GM19023 (cell line): ENCODE results near the gene RCC2.
"Not testable (repeated sequence)": the region's sequence is repeated elsewhere in the genome, so short reads cannot be mapped to it uniquely, and the experiment has no call there.

Experiments
- ATAC-seq: cut with Tn5 transposase; IDR thresholded peaks from one replicate; pipeline ENCODE4 v1.9.1; 2021; ENCODE audit warnings: mild to moderate bottlenecking, moderate library complexity; ENCODE audit not compliant: unreplicated experiment

The RCC2 gene

DNA sequence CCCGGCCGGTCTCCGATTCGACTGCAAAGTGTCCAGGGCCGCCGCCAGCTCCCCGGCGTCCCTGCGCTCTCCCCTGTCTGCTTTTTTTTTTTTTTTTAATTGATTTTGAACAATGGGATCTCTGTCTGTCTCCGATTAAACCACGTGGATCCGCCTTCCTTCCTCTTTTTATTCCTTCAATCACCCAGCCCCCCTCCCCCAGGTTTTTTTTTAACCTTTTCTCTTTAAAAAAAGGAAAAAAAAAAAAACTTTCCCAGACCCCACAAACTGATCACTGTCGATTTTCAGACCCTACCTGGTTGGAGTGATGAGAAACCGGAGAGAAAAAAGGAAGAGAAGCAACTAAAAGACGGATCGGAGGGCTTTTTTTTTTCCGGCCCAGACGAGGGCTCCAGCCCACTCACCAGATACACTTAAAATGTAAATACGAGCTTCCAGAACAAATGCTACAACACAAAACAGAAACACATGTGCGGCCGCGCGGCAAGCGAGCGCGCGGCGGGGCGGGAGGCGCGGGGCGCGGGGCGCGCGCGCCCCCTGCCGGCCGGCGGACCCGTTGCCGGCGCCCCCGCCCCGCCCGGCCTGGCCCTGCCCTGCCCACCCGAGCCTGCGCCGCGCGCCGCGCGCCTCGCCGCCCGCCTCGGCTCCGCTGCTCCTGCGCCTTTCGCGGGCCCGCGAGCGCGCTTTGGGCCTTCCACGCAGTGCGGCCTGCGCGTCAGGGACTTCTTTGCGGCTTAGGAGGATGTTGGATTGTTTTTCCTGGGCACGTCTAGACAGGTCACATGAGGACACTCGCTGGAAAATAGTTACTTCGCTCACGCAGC is at the start of gene RCC2:
RCC2 (minus strand) TSS at position 428 of the 824 bp plus-strand sequence. CDS start 1,163 bp downstream, outside the sequence.
- ATAC-seq = peak; percentile 44

GRCh38 chr1:17486242-17486641 is 46.8 kb upstream of the RCC2 start:
- no peak for ATAC-seq

DNA sequence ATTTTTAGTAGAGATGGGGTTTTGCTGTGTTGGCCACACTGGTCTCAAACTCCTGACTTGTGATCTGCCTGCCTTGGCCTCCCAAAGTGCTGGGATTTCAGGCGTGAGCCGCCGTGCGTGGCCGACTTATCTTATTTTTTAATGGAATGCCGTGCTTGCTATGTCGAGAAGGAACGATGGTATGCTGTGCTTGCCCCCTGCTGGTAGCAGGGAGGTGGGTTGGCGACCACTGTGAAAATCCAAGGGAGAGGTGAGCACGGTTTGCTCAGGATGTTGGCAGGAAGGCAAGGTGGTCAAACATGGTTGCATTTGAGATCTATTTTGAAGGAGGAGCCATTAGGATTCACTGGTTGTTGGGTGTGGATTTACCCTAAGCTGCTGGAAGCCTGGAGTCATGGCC is 45.8 kb upstream of the RCC2 start:
- no peak for ATAC-seq

GRCh38 chr1:17481981-17482380 is 42.5 kb upstream of the RCC2 start:
- ATAC-seq = not testable (repeated sequence)

DNA sequence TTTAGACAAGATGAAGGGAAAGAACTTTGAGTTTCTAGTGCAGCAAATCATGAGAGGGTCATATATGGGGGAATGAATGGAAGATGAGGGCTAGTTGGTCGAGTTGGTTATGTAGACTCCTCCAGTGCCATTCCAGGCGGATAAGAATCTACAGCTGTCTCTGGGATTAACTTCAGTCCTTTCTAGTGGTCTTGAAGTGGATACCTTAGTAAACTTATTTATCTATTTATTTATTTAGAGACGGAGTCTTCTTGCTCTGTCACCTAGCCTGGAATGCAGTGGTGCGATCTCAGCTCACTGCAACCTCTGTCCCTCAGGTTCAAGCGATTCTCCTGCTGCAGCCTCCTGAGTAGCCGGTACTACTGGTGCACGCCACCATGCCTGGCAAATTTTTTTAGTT is 41.4 kb upstream of the RCC2 start:
- ATAC-seq = no peak

DNA sequence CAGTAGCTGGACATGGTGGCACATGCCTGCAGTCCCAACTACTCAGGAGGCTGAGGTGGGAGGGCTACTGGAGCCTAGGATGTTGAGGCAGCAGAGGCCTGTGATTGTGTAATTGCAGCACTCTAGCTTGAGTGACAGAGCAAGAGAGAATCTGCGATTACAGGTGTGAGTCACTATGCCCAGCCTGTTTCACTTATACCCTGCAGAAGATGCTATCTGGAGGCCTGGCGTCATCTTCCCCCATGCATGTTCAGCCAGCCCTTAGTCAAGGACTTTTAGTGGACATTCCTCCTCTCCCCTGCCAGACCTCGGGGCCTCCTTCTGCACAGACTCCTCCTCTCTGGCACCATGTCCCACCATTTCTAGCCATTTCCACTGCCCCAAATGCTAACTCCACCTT is 36.3 kb upstream of the RCC2 start:
- ATAC-seq = no peak

GRCh38 chr1:17474836-17475555 is 35.5 kb upstream of the RCC2 start:
- ATAC-seq = not testable (repeated sequence)

GRCh38 chr1:17472814-17473213 is 33.3 kb upstream of the RCC2 start:
- ATAC-seq = no peak

DNA sequence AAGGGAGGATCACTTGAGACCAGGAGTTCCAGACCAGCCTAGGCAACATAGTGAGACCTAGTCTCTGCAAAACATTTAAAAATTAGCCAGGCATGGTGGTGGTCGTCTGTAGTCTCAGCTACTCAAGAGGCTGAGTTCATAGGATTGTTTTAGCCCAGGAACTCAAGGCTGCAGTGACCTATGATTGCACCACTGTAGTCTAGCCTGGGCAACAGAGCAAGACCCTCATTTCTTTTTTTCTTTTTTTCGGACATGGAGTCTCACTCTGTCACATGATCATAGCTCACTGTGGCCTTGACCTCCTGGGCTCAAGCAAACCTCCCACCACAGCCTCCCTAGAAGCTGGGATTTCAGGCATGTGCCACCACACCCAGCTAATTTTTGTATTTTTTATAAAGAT is 31.9 kb upstream of the RCC2 start:
- ATAC-seq = no peak

DNA sequence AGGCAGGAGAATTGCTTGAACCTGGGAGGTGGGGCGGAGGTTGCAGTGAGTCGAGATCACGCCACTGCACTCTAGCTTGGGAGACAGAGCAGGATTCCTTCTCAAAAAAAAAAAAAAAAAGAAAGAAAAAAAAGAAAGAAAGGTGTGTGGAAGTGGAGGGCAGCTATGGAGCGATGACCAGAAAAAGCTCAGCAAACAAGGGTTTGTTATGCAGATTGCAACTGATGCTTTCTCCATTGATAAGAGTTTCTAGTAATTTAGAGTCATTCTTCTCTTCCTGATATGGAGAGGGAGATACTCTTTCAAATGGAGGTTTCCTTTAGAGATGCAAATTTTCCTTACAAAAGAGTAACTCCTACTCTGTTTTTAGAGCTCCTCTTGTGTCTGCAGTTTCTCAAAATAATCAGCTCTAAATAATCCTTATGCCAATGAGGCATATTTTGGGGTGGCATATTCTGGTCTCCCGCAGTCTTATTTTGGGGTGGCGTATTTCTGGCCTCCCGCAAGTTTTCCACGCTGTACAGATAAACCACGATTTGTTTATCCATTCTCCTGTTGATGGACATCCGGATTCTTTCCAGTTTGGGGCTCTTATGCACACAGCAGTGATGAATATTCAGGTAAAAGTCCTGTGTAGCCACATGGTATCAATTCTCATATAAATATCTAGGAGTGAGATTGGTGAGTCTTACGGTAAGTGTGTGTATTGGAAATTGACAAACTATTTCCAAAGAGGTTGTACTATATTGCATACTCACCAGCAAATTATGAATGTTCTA is 30.7 kb upstream of the RCC2 start:
- no peak for ATAC-seq

DNA sequence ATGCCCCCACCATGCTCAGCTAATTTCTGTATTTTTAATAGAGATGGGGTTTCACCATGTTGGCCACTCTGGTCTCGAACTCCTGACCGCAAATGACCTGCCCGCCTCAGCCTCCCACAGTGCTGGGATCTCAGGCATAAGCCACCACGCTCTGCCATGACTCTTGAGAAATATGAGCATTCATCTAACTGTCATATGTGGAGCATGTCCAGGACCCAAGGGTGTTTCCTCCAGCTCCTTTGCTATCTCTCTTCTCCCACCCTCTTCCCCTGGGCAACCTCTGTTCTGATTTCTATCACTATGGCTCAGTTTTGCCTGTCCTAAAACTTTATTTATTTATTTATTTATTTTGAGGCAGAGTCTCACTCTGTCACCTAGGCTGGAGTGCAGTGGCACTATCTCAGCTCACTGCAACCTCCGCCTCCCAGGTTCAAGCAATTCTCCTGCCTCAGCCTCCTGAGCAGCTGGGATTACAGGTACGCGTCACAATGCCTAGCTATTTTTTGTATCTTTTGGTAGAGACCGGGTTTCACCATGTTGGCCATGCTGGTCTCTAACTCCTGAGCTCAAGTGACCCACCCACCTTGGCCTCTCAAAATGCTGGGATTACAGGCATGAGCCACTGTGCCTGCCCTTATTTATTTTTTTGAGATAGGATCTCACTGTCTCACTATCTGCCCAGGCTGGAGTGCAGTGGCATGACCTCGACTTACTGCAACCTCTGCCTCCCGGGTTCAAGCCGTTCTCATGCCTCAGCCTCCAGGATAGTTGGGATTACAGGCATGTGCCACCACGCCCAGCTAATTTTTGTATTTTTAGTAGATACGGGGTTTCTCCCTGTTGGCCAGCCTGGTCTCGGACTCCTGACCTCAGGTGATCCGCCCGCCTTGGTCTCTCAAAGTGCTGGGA is 29.1 kb upstream of the RCC2 start:
- not testable (repeated sequence) for ATAC-seq

- no peak for ATAC-seq
These were observed 26.9 kb upstream of the RCC2 start for GRCh38 chr1:17466359-17466758.

DNA sequence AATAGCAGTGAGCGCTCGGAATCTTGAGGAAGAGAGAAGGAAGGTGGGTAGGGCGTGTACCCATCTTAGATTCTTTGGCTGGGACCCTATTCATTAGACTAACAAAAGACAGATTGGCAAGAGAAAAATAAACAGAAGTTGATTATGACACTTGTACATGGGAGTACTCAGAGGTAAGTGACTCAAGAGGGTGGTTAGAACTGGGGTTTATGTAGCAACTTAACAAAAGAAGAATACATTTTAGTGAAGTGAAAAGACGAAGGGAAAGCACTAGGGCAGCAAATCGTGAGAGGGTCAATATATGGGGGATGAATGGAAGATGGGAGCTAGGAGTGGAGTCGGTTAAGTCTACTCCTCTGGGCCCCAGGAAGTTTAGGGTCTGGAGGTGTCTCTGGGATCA is 25.8 kb upstream of the RCC2 start:
- ATAC-seq = no peak

- ATAC-seq = no peak
These were observed 24.5 kb upstream of the RCC2 start for GRCh38 chr1:17463991-17464390.

DNA sequence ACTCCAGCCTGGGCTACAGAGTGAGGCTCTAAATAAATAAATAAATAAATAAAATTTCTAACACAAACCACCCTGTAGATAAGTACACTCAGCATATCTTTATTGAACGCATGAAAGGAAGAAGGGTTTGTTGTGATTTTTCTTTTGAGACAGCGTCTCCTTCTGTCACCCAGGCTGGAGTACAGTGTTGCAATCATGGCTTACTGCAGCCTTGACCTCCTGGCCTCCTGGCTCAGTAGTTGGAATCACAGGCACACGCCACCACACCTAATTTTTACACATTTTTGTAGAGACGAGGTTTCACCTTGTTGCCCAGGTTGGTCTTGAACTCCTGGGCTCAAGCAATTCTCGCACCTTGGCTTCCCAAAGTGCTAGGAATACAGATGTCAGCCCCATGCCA is 23.2 kb upstream of the RCC2 start:
- ATAC-seq = no peak

GRCh38 chr1:17460219-17460618 is 20.7 kb upstream of the RCC2 start:
- ATAC-seq = no peak

DNA sequence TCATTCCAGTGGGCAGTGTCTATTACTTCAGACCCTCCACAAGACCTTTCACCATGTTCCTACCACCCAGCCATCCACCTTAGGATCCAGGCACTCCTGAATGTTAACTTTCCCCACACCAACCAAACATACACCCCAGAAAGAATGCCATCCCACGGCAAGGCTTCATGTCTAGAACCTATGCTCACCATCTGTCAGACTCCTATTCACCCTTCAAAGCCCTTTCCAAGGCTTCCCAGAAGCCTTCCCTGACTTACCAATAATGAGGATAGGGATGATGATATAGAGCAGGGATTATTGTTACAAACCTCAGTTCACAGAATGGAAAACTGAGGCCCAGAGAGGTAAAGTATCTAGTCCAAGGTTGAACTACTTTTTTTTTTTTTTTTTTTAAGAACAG is 19.3 kb upstream of the RCC2 start:
- no peak for ATAC-seq

DNA sequence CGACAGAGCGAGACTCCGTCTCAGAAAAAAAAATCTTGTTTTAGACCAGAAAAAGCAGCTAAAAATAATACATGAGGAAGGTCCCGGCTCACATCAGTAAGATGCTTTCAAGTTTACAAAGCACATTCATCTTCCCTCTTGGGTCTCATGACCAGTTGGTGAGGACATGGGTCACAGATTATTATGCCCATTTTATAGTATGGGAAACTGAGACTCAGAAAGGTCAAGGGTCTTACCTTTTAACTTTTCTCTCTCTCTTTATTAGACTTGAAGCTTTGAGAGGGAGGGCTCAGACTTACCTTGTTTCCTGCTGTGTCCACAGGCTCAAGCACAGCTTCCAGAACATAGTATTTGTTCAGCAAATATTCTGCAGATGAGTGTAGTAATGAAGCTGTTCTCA is 13.2 kb upstream of the RCC2 start:
- ATAC-seq = no peak

DNA sequence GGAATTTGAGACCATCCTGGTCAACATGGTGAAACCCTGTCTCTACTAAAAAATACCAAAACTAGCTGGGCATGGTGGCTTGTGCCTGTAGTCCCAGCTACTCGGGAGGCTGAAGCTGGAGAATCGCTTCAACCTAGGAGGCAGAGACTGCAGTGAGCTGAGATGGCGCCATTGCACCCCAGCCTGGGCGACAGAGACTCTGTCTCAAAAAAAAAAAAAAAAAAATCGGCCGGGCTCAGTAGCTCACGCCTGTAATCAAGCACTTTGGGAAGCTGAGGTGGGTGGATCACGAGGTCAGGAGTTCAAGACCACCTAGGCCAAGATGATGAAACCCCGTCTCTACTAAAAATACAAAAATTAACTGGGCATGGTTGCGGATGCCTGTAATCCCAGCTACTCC is 12.7 kb upstream of the RCC2 start:
- ATAC-seq = not testable (repeated sequence)

DNA sequence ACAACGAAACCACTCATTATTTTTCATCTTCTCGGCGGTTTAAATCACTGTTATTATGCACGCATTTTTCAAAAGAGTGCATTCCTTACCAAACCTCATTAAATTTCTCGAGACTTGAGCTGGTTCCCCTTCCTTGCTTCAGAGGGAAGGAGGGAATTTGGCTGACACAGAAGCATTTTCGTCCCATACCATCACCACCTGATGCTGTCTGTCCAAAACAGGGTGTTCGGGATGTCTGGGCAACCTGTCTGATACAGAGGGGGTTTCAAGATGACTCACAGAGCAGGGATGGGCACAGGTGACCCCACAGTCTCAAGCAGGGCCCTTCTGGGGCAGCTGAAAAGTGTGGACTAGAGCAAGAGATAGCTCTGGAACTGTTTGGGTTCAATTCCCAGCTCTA is 12.3 kb upstream of the RCC2 start:
- ATAC-seq = no peak
